GM21390 (cell line): Measurements from ENCODE around the gene PPP1R14C.

Experiments used
- ATAC-seq: cut with Tn5 transposase; IDR thresholded peaks from one replicate; pipeline ENCODE4 v1.9.1; 2021; ENCODE audit not compliant: unreplicated experiment

PPP1R14C gene

DNA sequence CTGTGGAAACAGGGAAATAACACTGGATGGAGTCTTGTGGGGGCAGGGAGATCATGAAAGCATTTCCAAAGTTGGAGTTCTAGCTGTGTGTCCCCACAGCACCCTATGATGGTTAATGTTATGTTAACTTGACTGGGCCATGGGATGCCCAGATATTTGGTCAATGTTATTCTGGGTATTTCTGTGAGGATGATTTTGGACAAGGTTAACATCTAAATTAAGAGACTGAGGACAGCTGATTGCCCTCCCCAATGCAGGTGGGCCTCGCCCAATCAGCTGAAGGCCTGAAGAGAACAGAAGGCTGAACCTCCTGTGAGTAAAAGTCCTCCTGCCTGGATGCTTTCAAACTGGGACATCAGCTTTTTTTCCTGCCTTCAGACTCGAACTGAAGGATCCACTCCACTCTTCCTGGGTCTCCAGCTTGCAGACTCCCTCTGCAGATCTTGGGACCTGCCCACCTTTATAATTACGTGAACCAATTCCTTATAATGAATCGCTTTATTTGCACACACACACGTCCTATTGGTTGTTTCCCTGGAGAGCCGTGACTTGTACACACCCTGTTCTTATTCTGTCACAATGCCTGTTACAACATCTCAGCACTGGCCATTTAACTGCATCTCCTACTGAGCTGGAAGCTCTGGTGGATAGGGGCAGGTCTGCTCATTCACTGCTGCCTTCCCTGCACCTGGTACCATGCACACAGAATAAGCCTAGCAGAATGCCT is 126.4 kb downstream of the PPP1R14C start:
- ATAC-seq: no peak

GRCh38 chr6:150269857-150270223 is 127.0 kb downstream of the PPP1R14C start:
- no peak for ATAC-seq

DNA sequence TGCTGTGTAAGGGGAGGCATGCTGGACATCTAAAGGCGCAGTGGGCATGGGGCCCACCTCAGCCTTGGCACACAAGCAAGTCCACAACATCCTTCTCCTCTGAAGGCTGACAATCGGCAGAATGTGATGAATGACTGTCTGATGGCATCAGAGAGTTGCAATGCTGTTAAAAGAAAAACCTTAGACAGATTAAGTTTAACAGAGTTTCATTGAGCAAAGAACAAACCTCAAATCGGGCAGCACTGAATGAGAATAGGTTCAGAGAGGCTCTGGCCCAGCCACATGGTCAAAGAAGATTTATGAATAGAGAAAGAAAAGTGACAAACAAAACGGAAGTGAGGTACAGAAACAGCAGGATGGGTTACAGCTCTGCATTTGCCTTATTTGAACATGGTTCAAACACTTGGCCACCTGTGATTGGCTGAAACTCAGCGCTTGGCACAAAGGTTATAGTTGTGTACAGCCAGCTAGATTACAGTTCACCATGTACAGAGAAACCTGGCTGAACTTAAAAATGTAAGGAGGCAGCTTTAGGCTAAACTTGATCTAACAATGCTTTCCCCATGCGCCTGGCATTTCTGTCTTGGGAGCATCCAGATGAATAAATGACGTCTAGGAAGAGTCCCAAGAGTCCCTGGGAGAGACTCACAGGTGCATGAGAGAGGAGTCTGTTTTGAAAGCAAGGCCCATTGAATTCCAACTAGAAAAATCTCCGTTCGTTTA is 127.6 kb downstream of the PPP1R14C start:
- ATAC-seq: no peak

DNA sequence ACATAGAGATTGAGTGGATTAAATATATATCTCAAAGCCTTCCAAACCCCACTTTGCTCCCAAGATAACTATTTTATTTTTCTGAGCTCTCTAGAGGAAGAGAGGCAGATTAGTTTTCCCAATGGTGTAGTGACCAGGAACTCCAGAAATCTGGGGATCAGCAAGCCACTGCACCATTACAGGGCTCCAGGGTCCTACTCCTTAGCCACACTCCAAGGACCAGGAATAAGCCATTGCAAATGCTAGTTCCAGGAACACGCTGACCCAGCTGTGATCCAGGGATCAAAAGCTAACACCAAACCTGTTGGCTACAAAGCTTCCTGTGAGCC is 128.3 kb downstream of the PPP1R14C start:
- no peak for ATAC-seq

DNA sequence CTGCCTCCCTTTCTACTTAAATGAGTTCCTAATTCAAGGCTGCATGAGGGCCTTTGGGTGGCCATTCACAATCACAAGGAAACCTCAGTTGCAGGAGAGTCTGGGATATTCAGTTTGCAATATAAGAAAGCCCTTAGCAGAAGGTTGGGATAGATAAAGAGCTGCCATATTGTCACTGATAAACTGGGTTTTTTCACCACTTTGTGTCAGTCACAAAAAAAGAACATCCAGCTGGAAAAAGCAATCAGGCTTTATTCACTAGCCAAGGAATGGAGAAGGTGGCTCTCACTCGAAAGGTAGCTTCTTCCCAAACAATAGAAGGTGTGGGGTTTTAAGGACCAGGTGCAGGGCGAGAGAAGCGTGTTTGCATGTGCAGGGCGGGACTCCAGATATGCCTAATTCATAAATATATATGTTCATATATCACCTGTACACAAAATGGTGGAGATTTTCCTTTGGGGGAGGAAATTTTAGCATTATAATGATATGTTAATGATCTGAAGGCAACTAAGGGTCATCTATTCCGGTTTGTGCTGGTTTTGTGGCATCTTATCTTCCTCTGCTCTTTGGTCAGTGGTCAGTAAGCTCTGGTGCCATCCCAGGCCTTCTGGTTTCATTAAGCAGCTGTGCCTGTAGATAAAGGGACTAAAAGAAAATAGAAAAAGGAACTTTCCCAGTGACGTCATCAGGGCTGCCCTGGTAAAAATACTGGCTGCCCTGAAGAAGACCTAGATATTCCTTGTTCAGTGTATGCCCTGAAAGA is 128.8 kb downstream of the PPP1R14C start:
- ATAC-seq: no peak

DNA sequence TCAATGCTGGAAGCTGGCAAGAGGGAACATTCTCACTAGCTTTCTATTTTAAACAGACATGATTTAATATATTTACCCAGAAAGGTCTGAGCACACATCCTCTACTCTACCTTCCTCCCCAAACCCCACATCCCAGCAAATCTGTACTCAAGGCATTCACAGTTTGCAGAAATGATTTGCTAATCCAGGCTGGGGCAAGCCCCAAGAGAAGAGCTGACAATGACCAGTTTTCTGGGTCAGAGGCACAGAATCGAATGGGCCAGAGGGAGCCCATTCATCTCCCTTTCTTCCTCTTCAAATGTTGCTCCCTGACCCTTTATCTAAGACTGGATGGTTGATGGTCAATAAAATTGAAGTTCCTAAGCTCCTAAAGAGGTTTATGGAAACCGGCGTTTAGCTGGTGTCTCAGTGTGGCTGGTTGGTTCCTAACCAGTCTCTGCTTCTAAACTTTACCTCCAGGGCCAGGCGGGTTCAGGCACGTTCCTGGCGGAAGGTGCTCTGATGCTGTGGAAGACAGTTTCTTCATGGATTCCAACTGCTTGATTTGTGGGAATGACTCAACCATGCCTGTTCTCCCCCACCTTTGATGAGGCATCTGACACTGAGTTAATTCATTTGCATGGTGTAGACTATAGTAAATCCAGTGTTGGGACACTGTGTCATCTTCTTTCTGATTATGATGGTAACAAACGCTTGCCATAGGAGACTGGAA is 129.6 kb downstream of the PPP1R14C start:
- ATAC-seq: no peak

GRCh38 chr6:150272976-150273315 is 130.1 kb downstream of the PPP1R14C start:
- no peak for ATAC-seq

DNA sequence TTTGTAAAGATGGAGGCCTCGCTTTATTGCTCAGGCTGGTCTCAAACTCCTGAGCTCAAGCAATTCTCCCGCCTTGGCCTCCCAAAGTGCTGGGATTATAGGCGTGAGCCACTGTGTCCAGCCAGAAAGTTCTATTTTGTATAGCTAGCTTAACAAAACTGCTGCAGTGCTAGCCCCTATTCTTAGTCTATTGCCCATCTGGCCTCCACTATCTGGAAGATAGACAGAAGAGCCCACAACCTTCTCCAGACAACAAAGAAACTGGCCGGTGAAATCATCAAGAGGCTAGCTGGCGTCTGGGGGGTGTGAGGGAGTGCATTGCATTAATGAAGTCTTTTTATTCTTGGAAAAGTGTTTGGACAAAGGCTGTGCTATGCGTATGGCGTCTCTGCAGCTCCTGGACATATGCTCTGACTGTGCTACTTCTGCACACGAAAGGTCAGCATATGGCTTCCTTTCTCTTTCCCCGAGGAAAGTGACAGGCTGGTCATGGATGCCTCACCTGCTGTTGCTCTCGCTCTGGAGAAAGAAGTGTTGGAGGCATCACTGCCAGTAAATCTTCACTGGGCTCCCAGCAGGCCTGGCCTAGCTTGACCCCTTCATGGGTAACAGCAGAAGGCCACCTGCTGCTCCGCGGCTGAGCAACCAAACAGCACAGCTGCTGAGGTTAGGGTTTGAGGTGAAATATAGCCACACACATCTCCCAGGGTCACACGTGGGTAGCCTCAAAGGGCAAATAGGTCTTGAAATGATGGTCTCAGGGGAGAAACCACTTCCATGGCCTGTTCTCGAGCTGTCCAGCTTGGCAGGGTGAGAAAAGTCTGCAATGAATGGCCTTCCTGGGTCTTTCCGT is 130.8 kb downstream of the PPP1R14C start:
- no peak for ATAC-seq

GRCh38 chr6:150275489-150275888 is 132.6 kb downstream of the PPP1R14C start:
- no peak for ATAC-seq

DNA sequence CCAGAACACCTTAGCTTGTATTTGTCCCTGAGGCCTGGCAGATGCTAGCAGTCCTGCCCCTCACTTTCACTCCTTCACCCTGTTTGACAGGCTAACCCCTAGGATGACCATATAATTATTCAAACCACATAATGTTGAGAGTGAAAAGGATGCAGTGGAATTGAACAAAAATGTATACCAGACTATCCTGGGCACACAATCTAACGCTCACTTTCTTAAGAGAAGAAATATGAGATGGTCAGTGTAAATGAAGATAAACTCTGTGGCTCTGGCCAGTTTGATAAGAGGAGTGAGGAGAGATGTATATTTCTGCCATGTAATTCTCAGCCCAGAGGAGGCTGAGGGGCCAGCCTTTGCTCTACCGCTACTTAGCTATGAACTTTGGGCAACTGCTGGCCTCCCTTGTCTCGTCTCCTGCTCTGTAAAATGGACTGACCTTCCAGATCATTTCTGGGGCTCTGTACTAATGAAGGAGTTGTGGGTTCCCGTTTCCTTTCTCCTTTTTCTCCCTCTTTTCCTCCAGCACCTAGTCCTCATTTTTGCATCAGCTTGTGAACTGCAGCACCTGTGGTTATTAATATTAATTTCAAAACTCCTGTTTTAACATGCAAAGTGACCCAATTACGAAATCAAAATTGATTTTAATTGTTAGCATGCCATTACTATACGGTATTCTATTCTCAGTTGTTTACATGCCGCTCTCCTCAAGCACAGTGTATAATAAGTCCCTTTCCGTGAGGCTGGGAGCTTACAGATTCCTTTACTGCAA is 133.5 kb downstream of the PPP1R14C start:
- no peak for ATAC-seq

DNA sequence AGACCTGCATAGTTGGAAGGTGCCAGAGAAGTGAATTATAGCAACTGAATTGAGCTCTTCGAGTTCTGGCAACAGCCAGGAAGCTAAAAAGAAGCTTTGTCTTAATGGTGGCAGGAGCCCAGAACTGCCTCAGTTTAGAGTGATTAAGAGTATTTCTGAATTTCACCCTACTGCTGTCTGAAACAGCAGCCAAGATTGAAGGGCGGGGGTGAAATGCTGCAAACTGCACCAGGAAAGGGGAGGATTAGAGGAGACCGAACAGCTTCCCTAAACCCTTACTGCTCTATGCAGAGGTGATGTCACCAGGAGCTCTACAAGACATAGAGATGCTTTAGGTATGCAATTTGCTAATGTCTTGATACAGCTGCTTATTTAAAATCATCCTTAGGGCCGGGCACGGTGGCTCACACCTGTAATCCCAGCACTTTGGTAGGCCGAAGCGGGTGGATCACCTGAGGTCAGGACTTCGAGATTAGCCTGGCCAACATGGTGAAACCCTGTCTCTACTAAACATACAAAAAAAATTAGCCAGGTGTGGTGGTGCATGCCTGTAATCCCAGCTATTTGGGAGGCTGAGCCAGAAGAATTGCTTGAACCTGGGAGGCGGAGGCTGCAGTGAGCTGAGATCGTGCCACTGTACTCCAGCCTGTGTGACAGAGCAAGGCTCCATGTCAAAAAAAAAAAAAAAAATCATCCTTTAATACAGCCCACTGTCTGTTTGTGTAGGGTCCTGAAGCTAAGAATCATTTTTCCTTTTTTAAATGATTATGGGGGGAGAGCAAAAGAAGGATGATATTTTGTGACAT is 134.3 kb downstream of the PPP1R14C start:
- no peak for ATAC-seq

DNA sequence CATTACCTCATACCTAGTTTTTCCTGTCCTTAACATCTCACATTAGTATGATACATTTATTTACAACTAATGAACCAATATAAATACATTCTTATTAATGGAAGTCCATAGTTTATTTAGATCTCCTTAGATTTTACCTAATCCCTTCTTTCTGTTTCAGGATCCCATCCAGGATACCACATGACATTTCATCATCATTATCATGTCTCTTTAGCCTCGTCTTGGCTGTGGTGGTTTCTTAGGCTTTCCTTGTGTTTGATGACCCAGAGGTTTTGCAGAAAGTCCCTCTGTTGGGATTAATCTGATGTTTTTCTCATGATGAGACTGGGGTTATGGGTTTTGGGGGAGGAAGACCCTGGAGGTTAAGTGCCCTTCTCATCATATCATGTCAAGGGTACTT is 136.7 kb downstream of the PPP1R14C start:
- no peak for ATAC-seq

- no peak for ATAC-seq
These were observed 137.9 kb downstream of the PPP1R14C start for GRCh38 chr6:150280703-150281102.

GRCh38 chr6:150281767-150282166 is 138.9 kb downstream of the PPP1R14C start:
- no peak for ATAC-seq

GRCh38 chr6:150282806-150283205 is 140.0 kb downstream of the PPP1R14C start:
- ATAC-seq: no peak

DNA sequence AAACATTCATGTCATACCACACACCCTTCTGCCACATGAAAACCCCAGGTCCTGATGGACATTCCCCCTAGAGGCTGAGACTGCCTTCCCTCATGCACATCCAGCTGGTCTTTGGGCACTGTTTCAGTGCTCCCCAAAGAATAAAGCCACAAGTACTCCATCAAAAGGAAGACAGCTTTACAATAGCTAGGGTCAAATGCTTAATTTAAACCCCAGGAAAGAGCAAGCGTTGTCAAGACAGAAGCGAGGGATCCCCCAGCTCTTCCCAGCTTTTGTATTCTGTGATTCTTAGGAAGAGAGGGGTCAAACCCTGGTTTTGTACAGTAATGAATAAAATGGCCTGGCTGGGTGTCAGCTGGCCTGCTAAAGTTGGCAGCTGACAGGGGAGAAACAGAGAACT is 143.6 kb downstream of the PPP1R14C start:
- no peak for ATAC-seq

GRCh38 chr6:150286912-150287311 is 144.1 kb downstream of the PPP1R14C start:
- ATAC-seq: no peak

DNA sequence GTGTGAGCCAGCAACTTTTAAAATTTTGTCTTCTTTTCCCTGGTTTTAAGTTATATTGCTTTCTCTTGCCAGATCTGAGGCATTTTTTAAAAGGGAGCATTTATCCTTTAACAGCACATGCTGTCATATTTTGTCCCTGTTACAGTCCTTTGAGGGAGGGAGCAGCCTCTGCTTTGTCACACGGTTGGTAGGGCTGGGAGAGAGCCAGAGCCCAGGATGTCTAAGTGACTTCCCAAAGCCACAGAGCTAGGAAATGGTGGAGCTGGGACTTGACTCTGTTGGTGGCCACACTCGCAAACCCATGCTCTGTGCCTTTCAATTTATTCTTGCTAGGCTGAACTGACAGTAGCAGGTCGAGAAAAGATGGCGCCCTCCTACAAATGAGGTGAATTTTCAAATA is 145.6 kb downstream of the PPP1R14C start:
- no peak for ATAC-seq

DNA sequence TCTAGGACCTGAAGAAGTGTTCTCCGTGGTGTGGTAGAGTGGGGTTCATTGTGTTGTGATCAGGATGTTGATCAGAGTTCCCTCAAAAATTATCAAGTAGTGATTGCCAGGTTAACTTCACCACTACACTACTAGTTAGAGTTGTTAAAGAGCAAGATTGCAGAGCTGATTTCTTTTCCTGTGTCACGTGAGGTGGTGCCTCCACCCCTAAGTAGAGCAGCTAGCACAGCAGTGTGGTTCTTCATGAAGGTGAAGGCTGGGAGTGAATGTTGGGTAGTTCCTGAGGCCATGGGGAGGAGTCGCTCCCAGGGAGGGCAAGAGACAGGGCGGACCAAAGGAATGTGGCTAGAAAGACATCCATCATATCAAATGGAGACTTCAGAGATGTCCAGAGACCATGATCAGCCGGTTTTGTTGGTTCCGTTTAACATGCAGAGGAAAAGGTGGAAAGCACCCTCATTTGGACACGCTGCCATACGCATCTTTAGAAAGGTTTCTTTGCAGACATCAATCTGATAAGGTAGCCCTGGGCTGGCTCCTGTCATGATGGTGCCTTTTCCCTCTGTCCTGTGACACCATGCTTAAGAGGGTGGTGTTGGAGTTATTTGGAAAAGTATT is 146.7 kb downstream of the PPP1R14C start:
- ATAC-seq: no peak
